ENCODE data around the gene PHF12. TPM values are rescaled to one million over a fixed set of nuclear protein-coding genes. Genes with fewer than 3 reads are reported as not detected.

PHF12 gene
- total and polyA plus RNA-seq, 11 donors: 8.2 to 31.2 (median 20.9) TPM

GRCh38 chr17:28986714-28987655, 35.7 kb upstream of the PHF12 start:
- H3K9me3 ChIP-seq: no peaks in the 10 kb centered on the region
- H3K4me1 ChIP-seq: peaks cover 0 to 22% (median 12%) of the 10 kb centered on the region in 12 donors
- TF ChIP-seq POLR2A (IDR thresholded peaks at IDR 0.05): no peak
- TF ChIP-seq, protein P1, sequence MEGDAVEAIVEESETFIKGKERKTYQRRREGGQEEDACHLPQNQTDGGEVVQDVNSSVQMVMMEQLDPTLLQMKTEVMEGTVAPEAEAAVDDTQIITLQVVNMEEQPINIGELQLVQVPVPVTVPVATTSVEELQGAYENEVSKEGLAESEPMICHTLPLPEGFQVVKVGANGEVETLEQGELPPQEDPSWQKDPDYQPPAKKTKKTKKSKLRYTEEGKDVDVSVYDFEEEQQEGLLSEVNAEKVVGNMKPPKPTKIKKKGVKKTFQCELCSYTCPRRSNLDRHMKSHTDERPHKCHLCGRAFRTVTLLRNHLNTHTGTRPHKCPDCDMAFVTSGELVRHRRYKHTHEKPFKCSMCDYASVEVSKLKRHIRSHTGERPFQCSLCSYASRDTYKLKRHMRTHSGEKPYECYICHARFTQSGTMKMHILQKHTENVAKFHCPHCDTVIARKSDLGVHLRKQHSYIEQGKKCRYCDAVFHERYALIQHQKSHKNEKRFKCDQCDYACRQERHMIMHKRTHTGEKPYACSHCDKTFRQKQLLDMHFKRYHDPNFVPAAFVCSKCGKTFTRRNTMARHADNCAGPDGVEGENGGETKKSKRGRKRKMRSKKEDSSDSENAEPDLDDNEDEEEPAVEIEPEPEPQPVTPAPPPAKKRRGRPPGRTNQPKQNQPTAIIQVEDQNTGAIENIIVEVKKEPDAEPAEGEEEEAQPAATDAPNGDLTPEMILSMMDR (IDR thresholded peaks at IDR 0.05): no peak
- intact Hi-C loops (cut with DNase I): loop anchor here in 1 of 10 donors (5.0 kb wide), 1 partner anchor 45 kb away; no protein-coding TSS in a partner anchor
- H3K36me3 ChIP-seq: no peaks in the 10 kb centered on the region
- H3K4me3 ChIP-seq: no peak overlapping the region
- WGBS, 4 donors: 89 to 96% (median 93%) methylated on average over 14 to 15 of the region's 15 CpGs
- no peak for ATAC-seq
- peaks cover 0 to 13% (median 0%) of the 10 kb centered on the region in 9 donors for H3K27me3 ChIP-seq
- no peak overlapping the region for H3K27ac ChIP-seq
- no peak for DNase-seq

- H3K9me3 ChIP-seq: no peaks in the 10 kb centered on the region
- no peak overlapping the region for H3K27ac ChIP-seq
- H3K4me3 ChIP-seq: no peak overlapping the region
- WGBS, 4 donors: 47 to 63% (median 52%) methylated on average over 33 to 36 of the region's 36 CpGs
- H3K4me1 ChIP-seq: peaks cover 0 to 26% (median 14%) of the 10 kb centered on the region in 12 donors
- peaks cover 0 to 13% (median 0%) of the 10 kb centered on the region in 9 donors for H3K27me3 ChIP-seq
- DNase-seq: no peak
- ATAC-seq: no peak
- no peak for TF ChIP-seq POLR2A (IDR thresholded peaks at IDR 0.05)
- TF ChIP-seq, protein P1 (IDR thresholded peaks at IDR 0.05): no peak
- intact Hi-C loops (cut with DNase I): loop anchor here in 1 of 10 donors (5.0 kb wide), 1 partner anchor 46 kb away; no protein-coding TSS in a partner anchor
- H3K36me3 ChIP-seq: no peaks in the 10 kb centered on the region
These were observed 34.8 kb upstream of the PHF12 start for GRCh38 chr17:28985950-28986713.

DNA sequence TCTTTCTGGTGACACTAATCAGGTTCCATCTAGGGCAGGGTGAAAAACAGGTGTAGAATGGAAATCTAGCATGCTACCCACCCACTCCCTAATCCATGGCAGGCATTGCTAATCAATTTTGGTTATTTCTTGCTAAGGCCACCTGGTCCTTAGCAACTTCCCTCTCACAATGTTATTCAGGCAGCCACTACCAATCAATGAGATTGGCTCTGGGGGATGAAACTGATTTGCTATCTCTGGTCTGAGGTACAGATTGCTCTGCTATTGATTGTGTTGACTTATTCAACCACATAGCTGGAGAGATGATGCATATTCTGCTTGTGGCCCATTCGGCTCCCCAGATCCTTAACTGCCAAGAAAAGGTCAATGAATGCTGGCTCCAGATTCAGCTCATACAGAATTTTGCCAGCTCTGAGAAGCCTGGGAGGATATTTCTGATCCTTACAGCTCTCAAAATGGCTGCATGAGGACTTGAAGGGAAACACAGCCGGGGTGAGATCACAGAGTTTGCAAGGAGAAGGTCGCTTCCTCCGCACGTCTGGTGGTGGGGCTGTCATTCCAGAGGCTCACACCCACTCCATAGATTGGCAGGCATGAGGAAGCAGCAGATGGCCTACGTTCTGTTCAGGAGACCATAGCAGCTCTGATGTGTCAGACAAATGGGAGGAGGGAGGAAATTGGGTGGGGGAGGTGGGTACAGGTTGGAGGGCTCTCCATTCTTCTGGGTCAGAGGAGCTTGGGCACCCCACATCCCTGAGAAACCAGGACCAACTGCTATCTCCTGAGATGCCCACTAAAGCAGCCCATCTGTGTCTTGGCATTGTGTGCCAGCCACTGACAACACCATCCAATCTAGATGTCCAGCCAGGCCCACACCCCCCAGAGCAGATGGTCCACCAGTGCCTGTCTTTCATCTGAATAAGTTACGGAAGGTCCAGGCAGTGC, 32.2 kb upstream of the PHF12 start:
- Histone ChIP-seq H3K27me3 (peaks cover 0 to 13% (median 0%) of the 10 kb centered on the region in 9 donors), H3K4me1 (peaks cover 0 to 27% (median 14%) of the 10 kb centered on the region in 12 donors), H3K4me3 (no peak overlapping the region), H3K27ac (peak overlapping the region in 5 of 12 donors; percentile 55 to 82 (median 69)), H3K36me3 (no peaks in the 10 kb centered on the region), H3K9me3 (no peaks in the 10 kb centered on the region)
- no peak for TF ChIP-seq POLR2A (IDR thresholded peaks at IDR 0.05)
- TF ChIP-seq, protein P1 (IDR thresholded peaks at IDR 0.05): no peak
- ATAC-seq (no peak), DNase-seq (no peak)
- intact Hi-C loops (cut with DNase I): no loop called here
- 54 to 65% (median 57%) methylated on average over 7 of the region's 7 CpGs for WGBS, 4 donors
